Esophagus squamous epithelium (tissue), 5 donors: ENCODE results near the gene PSMA4. TPM values are rescaled to one million over a fixed set of nuclear protein-coding genes. Genes with fewer than 3 reads are reported as not detected.
"Not testable (repeated sequence)": the region's sequence is repeated elsewhere in the genome, so short reads cannot be mapped to it uniquely, and the experiment has no call there.

Source experiments
- DNase-seq: peaks from one replicate; lab custom pipeline; 2025; lab: John Stamatoyannopoulos, UW
- H3K27ac ChIP-seq, 4 donors: fragments of 200-600 bp; sonication (generic); one replicate each; pipeline ENCODE4 v1.5.1; 2016 to 2019; ENCODE audit warnings: mild to moderate bottlenecking in 1 of 4
- H3K27me3 ChIP-seq, 4 donors: fragments of 200-600 bp; sonication (generic); 1 replicate in 3 of 4; 2 replicates in 1 of 4; pipeline versions ENCODE4 v1.5.1 to v1.6.0; 2017 to 2021; ENCODE audit warnings: antibody characterized with exemption in 1 of 4
- H3K36me3 ChIP-seq, 3 donors: fragments of 200-600 bp; sonication (generic); one replicate each; pipeline ENCODE4 v1.5.1; 2016 to 2019
- H3K4me1 ChIP-seq, 3 donors: fragments of 200-600 bp; sonication (generic); one replicate each; pipeline ENCODE4 v1.5.1; 2017 to 2019
- H3K4me3 ChIP-seq, 4 donors: fragments of 200-600 bp; sonication (generic); 1 replicate in 3 of 4; 2 replicates in 1 of 4; pipeline ENCODE4 v1.5.1; 2016 to 2019; ENCODE audit warnings: mild to moderate bottlenecking in 2 of 4, moderate library complexity in 1 of 4
- H3K9me3 ChIP-seq, 3 donors: fragments of 200-600 bp; sonication (generic); one replicate each; pipeline ENCODE4 v1.5.1; 2016 to 2019
- CTCF ChIP-seq, 6 experiments: fragments of 450-650 bp in 4 of 6; fragments of 200-600 bp in 2 of 6; sonication (generic) in 2 of 6; IDR thresholded peaks; one replicate each; pipeline ENCODE4 v1.5.1; 2016 to 2019; ENCODE audit warnings: antibody characterized with exemption in 6 of 6, mild to moderate bottlenecking in 4 of 6, moderate library complexity in 4 of 6
- POLR2A ChIP-seq, 4 donors: fragments of 450-650 bp; IDR thresholded peaks; one replicate each; pipeline ENCODE4 v1.6.1; 2017; ENCODE audit warnings: antibody characterized with exemption in 4 of 4, mild to moderate bottlenecking in 4 of 4, moderate library complexity in 3 of 4
- WGBS, 2 donors: methylation state at CpG; one replicate each; pipeline ENCODE4 v1.1.5; 2018; 5-methylcytosine and 5-hydroxymethylcytosine counted together
- intact Hi-C: fragments of 100-400 bp; cut with DNase I; formaldehyde crosslinking; loops from one replicate; pipeline ENCODE4 v1.15.0; 2022
- total RNA-seq, 4 donors: library from RNA; depleted of rRNA; stranded (reverse); fragments of >200 nt; gene quantifications; one replicate each; pipeline ENCODE4 v1.1.0, GENCODE V29; 2016
- donor health status: DM: yes; HTN: yes; CAD: no.

Gene PSMA4
- total RNA-seq, 4 donors from 2014 or later = 94.5 to 223 (median 175) TPM

GRCh38 chr15:78551902-78552301 is 11.7 kb downstream of the PSMA4 start:
- WGBS, 2 donors = 70 to 82% methylated on average over 5 of the region's 5 CpGs
- H3K4me3 ChIP-seq = no peak overlapping the region
- no peaks in the 10 kb centered on the region for H3K9me3 ChIP-seq
- no peak overlapping the region for H3K27ac ChIP-seq
- H3K36me3 ChIP-seq = peaks cover 14 to 45% (median 22%) of the 10 kb centered on the region in 3 donors
- no peak for DNase-seq
- TF ChIP-seq CTCF (IDR thresholded peaks at IDR 0.05) (no peak), POLR2A (IDR thresholded peaks at IDR 0.05) (no peak)
- intact Hi-C loops = no loop called here
- no peaks in the 10 kb centered on the region for H3K4me1 ChIP-seq
- no peaks in the 10 kb centered on the region for H3K27me3 ChIP-seq

- Histone ChIP-seq H3K27ac (no peak overlapping the region), H3K36me3 (peaks cover 12 to 38% (median 15%) of the 10 kb centered on the region in 3 donors), H3K4me3 (no peak overlapping the region), H3K27me3 (no peaks in the 10 kb centered on the region), H3K4me1 (no peaks in the 10 kb centered on the region), H3K9me3 (no peaks in the 10 kb centered on the region)
- intact Hi-C loops = no loop called here
- DNase-seq = no peak
- no peak for TF ChIP-seq POLR2A (IDR thresholded peaks at IDR 0.05)
- no peak for TF ChIP-seq CTCF (IDR thresholded peaks at IDR 0.05)
- 66 to 69% methylated on average over 5 of the region's 5 CpGs for WGBS, 2 donors
Observed at GRCh38 chr15:78552597-78552996, 12.4 kb downstream of the PSMA4 start.

GRCh38 chr15:78560201-78560600 is 20.0 kb downstream of the PSMA4 start:
- H3K27me3 ChIP-seq, H3K27ac ChIP-seq, H3K36me3 ChIP-seq, H3K9me3 ChIP-seq, DNase-seq, intact Hi-C loops, H3K4me1 ChIP-seq, H3K4me3 ChIP-seq: not testable (repeated sequence)
- WGBS, 2 donors = 90 to 94% methylated on average over 10 of the region's 10 CpGs

GRCh38 chr15:78561490-78561889 is 21.2 kb downstream of the PSMA4 start:
- Histone ChIP-seq H3K9me3 (no peaks in the 10 kb centered on the region), H3K36me3 (no peaks in the 10 kb centered on the region), H3K4me1 (peaks cover 5 to 18% (median 14%) of the 10 kb centered on the region in 3 donors), H3K27me3 (peaks cover 0 to 4% (median 0%) of the 10 kb centered on the region in 4 donors), H3K27ac (no peak overlapping the region), H3K4me3 (no peak overlapping the region)
- DNase-seq = no peak
- intact Hi-C loops = no loop called here
- WGBS, 2 donors = 85% methylated on average over 5 of the region's 5 CpGs
- TF ChIP-seq POLR2A (IDR thresholded peaks at IDR 0.05) (no peak), CTCF (IDR thresholded peaks at IDR 0.05) (no peak)

GRCh38 chr15:78563092-78563491 is 22.8 kb downstream of the PSMA4 start:
- Histone ChIP-seq H3K27me3 (peaks cover 0 to 19% (median 0%) of the 10 kb centered on the region in 4 donors), H3K9me3 (no peaks in the 10 kb centered on the region), H3K27ac (no peak overlapping the region), H3K36me3 (no peaks in the 10 kb centered on the region), H3K4me1 (peaks cover 5 to 21% (median 14%) of the 10 kb centered on the region in 3 donors), H3K4me3 (no peak overlapping the region)
- no peak for DNase-seq
- TF ChIP-seq CTCF (IDR thresholded peaks at IDR 0.05) (no peak), POLR2A (IDR thresholded peaks at IDR 0.05) (no peak)
- 88 to 91% methylated on average over 2 of the region's 2 CpGs for WGBS, 2 donors
- intact Hi-C loops = no loop called here

GRCh38 chr15:78564743-78565096 is 24.5 kb downstream of the PSMA4 start:
- TF ChIP-seq POLR2A (IDR thresholded peaks at IDR 0.05) (no peak), CTCF (IDR thresholded peaks at IDR 0.05) (no peak)
- WGBS, 2 donors = 52 to 58% methylated on average over 7 to 11 of the region's 11 CpGs
- peak overlapping the region in 3 of 4 donors; percentile 64 to 85 (median 71) for H3K4me3 ChIP-seq

More at GRCh38 chr15:78564743-78565096, 24.5 kb downstream of the PSMA4 start:
- no peak for DNase-seq
- Histone ChIP-seq H3K4me1 (peaks cover 5 to 21% (median 14%) of the 10 kb centered on the region in 3 donors), H3K9me3 (no peaks in the 10 kb centered on the region), H3K27me3 (peaks cover 0 to 25% (median 0%) of the 10 kb centered on the region in 4 donors), H3K36me3 (no peaks in the 10 kb centered on the region), H3K27ac (peak overlapping the region in 2 of 4 donors; percentile 79 to 80)
- intact Hi-C loops = no loop called here
